ENCODE measurements around the gene ZNF276. TPM values are rescaled to one million over a fixed set of nuclear protein-coding genes. Genes with fewer than 3 reads are reported as not detected.
"Not testable (repeated sequence)": the region's sequence is repeated elsewhere in the genome, so short reads cannot be mapped to it uniquely, and the experiment has no call there.

The ZNF276 gene
- total RNA-seq: 82.7 and 87.3 TPM in 2 replicates
- 52.1 TPM for total RNA-seq (2013)
- polyA plus RNA-seq: 98.2 and 110 TPM in 2 replicates
- polyA minus RNA-seq: 67.5 and 105 TPM in 2 replicates

GRCh38 chr16:89720813-89721545 lies at the start of gene ZNF276, which contains the start of gene VPS9D1:
Gene ZNF276, plus strand, starts transcription at chr16:89721537. Its CDS starts 104 bp downstream, at chr16:89721641.
Gene VPS9D1, minus strand, starts transcription at chr16:89720898. Its CDS starts 37 bp downstream, at chr16:89720861.
- H3K27me3 ChIP-seq (replicated peaks in 1 of 4; ENCODE audit: control extremely low read depth in 1 of 4, control insufficient read depth in 3 of 4, insufficient read depth in 4 of 4, low read length in 3 of 4): no peaks in the 10 kb centered on the region
- intact Hi-C loops (cut with micrococcal nuclease): loop anchor here (1.0 to 5.0 kb wide), 5 partner anchors 10 to 152 kb away; partner anchors contain the start of genes CDK10, FANCA and TCF25
- H3K27ac ChIP-seq (ENCODE audit: low read length in 2 of 2): peak within 1 kb of the TSS; percentile 59 to 92
- no peaks in the 10 kb centered on the region for H3K9me3 Mint-ChIP-seq (ENCODE audit: insufficient read depth)
- TF ChIP-seq CTCF (IDR thresholded peaks at IDR 0.05) (no peak), EZH2 (IDR thresholded peaks at IDR 0.05; ENCODE audit: borderline replicate concordance, insufficient read depth, low read depth, low read length, poor library complexity, severe bottlenecking) (no peak)
- H3K4me3 Mint-ChIP-seq: peak within 1 kb of the TSS; percentile 88
- H2AFZ ChIP-seq (ENCODE audit: insufficient read depth, low read depth, low read length, poor library complexity, severe bottlenecking): peak within 1 kb of the TSS; percentile 76
- H3K4me3 ChIP-seq (ENCODE audit: control extremely low read depth in 1 of 5, extremely low read depth in 1 of 5, insufficient read depth in 1 of 5, low read depth in 2 of 5, low read length in 4 of 5): peak within 1 kb of the TSS; percentile 61 to 97 (median 72)
- H3K27me3 Mint-ChIP-seq: no peaks in the 10 kb centered on the region
- peaks cover 26% of the 10 kb centered on the region for H3K4me1 Mint-ChIP-seq
- H3K27ac Mint-ChIP-seq: peak within 1 kb of the TSS; percentile 92
- WGBS (ENCODE audit: insufficient coverage): under 1% methylated on average over 103 of the region's 103 CpGs
- H3K9me3 ChIP-seq (ENCODE audit: control extremely low read depth in 1 of 3, control insufficient read depth in 2 of 3, insufficient read depth in 1 of 3, low read length in 2 of 3): peaks cover 0 to 3% (median 0%) of the 10 kb centered on the region in 3 donors
- ChIA-PET POLR2A (interaction anchor here (0.6 to 0.9 kb wide), 2 partner anchors 15 to 152 kb away, joined by 3 to 4 read pairs; partner anchors contain the start of gene TCF25), CTCF (interaction anchor here (1.2 to 1.5 kb wide), 3 partner anchors 15 to 140 kb away, joined by 4 to 7 read pairs (median 4); no protein-coding TSS in a partner anchor)
- peak; percentile 71 for ATAC-seq (ENCODE audit: low read depth)
- peak within 1 kb of the TSS; percentile 100 for H3K4me2 ChIP-seq (replicated peaks; ENCODE audit: low read depth, low read length, poor library complexity, severe bottlenecking)
- peak within 1 kb of the TSS; percentile 86 for H3K9ac ChIP-seq (ENCODE audit: low read length)
- peaks cover 53% of the 10 kb centered on the region for H4K20me1 ChIP-seq (ENCODE audit: control insufficient read depth, insufficient read depth, low read length, poor library complexity, severe bottlenecking)
- peak; percentile 90 for DNase-seq
- peaks cover 27 to 34% of the 10 kb centered on the region in 2 donors for H3K4me1 ChIP-seq (ENCODE audit: control insufficient read depth in 2 of 2, insufficient read depth in 2 of 2, low read length in 2 of 2)
- H3K36me3 ChIP-seq (replicated peaks in 1 of 2; ENCODE audit: control extremely low read depth in 1 of 2, control insufficient read depth in 1 of 2, extremely low read depth in 1 of 2, insufficient read depth in 2 of 2, low read length in 1 of 2): peaks cover 0 to 29% of the 10 kb centered on the region in 2 experiments
- peaks cover 56% of the 10 kb centered on the region for H3K79me2 ChIP-seq (ENCODE audit: control insufficient read depth, insufficient read depth, low read length)

GRCh38 chr16:89671565-89671964 lies 49.8 kb upstream of the ZNF276 start:
- H3K4me3 Mint-ChIP-seq; H3K9ac ChIP-seq (ENCODE audit: low read length); CTCF ChIA-PET: not testable (repeated sequence)

More at GRCh38 chr16:89671565-89671964, 49.8 kb upstream of the ZNF276 start:
- H3K27ac ChIP-seq (ENCODE audit: low read length in 2 of 2); POLR2A ChIA-PET; H3K4me1 ChIP-seq (ENCODE audit: control insufficient read depth in 2 of 2, insufficient read depth in 2 of 2, low read length in 2 of 2); H3K9me3 ChIP-seq (ENCODE audit: control extremely low read depth in 1 of 3, control insufficient read depth in 2 of 3, insufficient read depth in 1 of 3, low read length in 2 of 3); H2AFZ ChIP-seq (ENCODE audit: insufficient read depth, low read depth, low read length, poor library complexity, severe bottlenecking); H3K27ac Mint-ChIP-seq; H3K79me2 ChIP-seq (ENCODE audit: control insufficient read depth, insufficient read depth, low read length); intact Hi-C loops (cut with micrococcal nuclease); H3K4me1 Mint-ChIP-seq; H3K4me2 ChIP-seq (replicated peaks; ENCODE audit: low read depth, low read length, poor library complexity, severe bottlenecking); H3K27me3 Mint-ChIP-seq; ATAC-seq (ENCODE audit: low read depth); H3K4me3 ChIP-seq (ENCODE audit: control extremely low read depth in 1 of 5, extremely low read depth in 1 of 5, insufficient read depth in 1 of 5, low read depth in 2 of 5, low read length in 4 of 5); H3K27me3 ChIP-seq (replicated peaks in 1 of 4; ENCODE audit: control extremely low read depth in 1 of 4, control insufficient read depth in 3 of 4, insufficient read depth in 4 of 4, low read length in 3 of 4); DNase-seq; H3K9me3 Mint-ChIP-seq (ENCODE audit: insufficient read depth); H4K20me1 ChIP-seq (ENCODE audit: control insufficient read depth, insufficient read depth, low read length, poor library complexity, severe bottlenecking); H3K36me3 ChIP-seq (replicated peaks in 1 of 2; ENCODE audit: control extremely low read depth in 1 of 2, control insufficient read depth in 1 of 2, extremely low read depth in 1 of 2, insufficient read depth in 2 of 2, low read length in 1 of 2): not testable (repeated sequence)
- no CpG with 5 or more reads among the region's 4 CpGs for WGBS (ENCODE audit: insufficient coverage)

All from B cell (primary cell).